ENCODE data around the gene PUM2. TPM values are rescaled to one million over a fixed set of nuclear protein-coding genes. Genes with fewer than 3 reads are reported as not detected.

PUM2 gene
- total and polyA plus RNA-seq, 2 donors from 2014 or later: 22.0 to 94.3 TPM

- H3K9me3 ChIP-seq (ENCODE audit: control insufficient read depth in 2 of 3, insufficient read depth in 1 of 3, low read length in 3 of 3): no peaks in the 10 kb centered on the region
- H3K9ac ChIP-seq (ENCODE audit: low read length in 3 of 3): no peak overlapping the region
- H3K27ac ChIP-seq (ENCODE audit: low read depth in 2 of 2, low read length in 2 of 2): no peak overlapping the region
- peaks cover 2 to 15% (median 7%) of the 10 kb centered on the region in 3 donors for H3K4me1 ChIP-seq (ENCODE audit: control insufficient read depth in 2 of 3, insufficient read depth in 2 of 3, low read depth in 1 of 3, low read length in 3 of 3)
- FAIRE-seq: no peak
- TF ChIP-seq CTCF (IDR thresholded peaks at IDR 0.05; ENCODE audit: borderline replicate concordance, extremely low read depth, insufficient read depth): no peak
- H3K36me3 ChIP-seq (ENCODE audit: control insufficient read depth in 2 of 3, insufficient read depth in 3 of 3, low read length in 3 of 3): peaks cover 0 to 23% (median 5%) of the 10 kb centered on the region in 3 donors
- no peak overlapping the region for H3K4me3 ChIP-seq (ENCODE audit: low read length in 3 of 3)
- no peak for DNase-seq
- intact Hi-C loops (cut with DNase I): no loop called here
- no peaks in the 10 kb centered on the region for H3K27me3 ChIP-seq (ENCODE audit: control insufficient read depth, insufficient read depth, low read length)
Measured at GRCh38 chr2:20201671-20202070, 149.0 kb downstream of the PUM2 start.

- no peak for TF ChIP-seq CTCF (IDR thresholded peaks at IDR 0.05; ENCODE audit: borderline replicate concordance, extremely low read depth, insufficient read depth)
- H3K27ac ChIP-seq (ENCODE audit: low read depth in 2 of 2, low read length in 2 of 2): no peak overlapping the region
- H3K36me3 ChIP-seq (ENCODE audit: control insufficient read depth in 2 of 3, insufficient read depth in 3 of 3, low read length in 3 of 3): peaks cover 0 to 23% (median 5%) of the 10 kb centered on the region in 3 donors
- H3K9ac ChIP-seq (ENCODE audit: low read length in 3 of 3): no peak overlapping the region
- no peaks in the 10 kb centered on the region for H3K9me3 ChIP-seq (ENCODE audit: control insufficient read depth in 2 of 3, insufficient read depth in 1 of 3, low read length in 3 of 3)
- no peak for FAIRE-seq
- DNase-seq: no peak
- peaks cover 2 to 14% (median 5%) of the 10 kb centered on the region in 3 donors for H3K4me1 ChIP-seq (ENCODE audit: control insufficient read depth in 2 of 3, insufficient read depth in 2 of 3, low read depth in 1 of 3, low read length in 3 of 3)
- intact Hi-C loops (cut with DNase I): no loop called here
- H3K4me3 ChIP-seq (ENCODE audit: low read length in 3 of 3): no peak overlapping the region
- no peaks in the 10 kb centered on the region for H3K27me3 ChIP-seq (ENCODE audit: control insufficient read depth, insufficient read depth, low read length)
Measured at GRCh38 chr2:20200697-20201555, 149.7 kb downstream of the PUM2 start.

DNA sequence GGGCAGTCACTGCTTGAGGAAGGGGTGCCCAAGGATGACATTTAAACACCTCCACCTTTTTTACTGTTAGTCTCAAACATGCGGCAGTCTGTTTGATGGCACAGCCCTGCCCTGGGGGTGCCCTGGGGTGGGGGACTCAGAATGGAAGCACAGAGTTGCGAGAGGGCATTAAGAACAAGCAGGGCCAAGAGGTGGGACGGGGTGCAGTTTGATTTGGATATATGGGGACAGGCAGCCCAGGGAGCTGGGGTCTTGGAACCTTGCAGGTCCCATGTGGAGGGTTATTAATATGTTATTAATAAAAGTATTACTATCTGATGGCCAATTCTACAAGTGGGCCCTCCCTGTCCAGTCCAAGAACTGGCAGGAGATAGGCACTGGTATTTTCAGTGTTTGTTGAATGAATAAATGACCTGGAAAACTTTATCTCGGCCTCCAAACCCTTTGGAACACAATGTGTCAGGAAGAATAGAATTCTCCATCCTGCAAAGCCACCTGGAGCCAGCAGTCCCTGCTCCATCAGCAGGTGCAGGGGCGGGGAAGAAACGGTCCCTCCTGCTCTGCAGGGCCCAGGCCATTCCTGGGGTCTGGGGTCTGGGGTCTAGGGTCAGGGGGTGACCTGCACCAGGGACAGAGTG, 150.9 kb downstream of the PUM2 start:
- H3K27ac ChIP-seq (ENCODE audit: low read depth in 2 of 2, low read length in 2 of 2): no peak overlapping the region
- TF ChIP-seq CTCF (IDR thresholded peaks at IDR 0.05; ENCODE audit: borderline replicate concordance, extremely low read depth, insufficient read depth): no peak
- H3K9me3 ChIP-seq (ENCODE audit: control insufficient read depth in 2 of 3, insufficient read depth in 1 of 3, low read length in 3 of 3): no peaks in the 10 kb centered on the region
- H3K27me3 ChIP-seq (ENCODE audit: control insufficient read depth, insufficient read depth, low read length): no peaks in the 10 kb centered on the region
- no peak overlapping the region for H3K4me3 ChIP-seq (ENCODE audit: low read length in 3 of 3)
- H3K4me1 ChIP-seq (ENCODE audit: control insufficient read depth in 2 of 3, insufficient read depth in 2 of 3, low read depth in 1 of 3, low read length in 3 of 3): peaks cover 2 to 10% (median 6%) of the 10 kb centered on the region in 3 donors
- no peak for FAIRE-seq
- H3K9ac ChIP-seq (ENCODE audit: low read length in 3 of 3): no peak overlapping the region
- H3K36me3 ChIP-seq (ENCODE audit: control insufficient read depth in 2 of 3, insufficient read depth in 3 of 3, low read length in 3 of 3): peaks cover 0 to 19% (median 5%) of the 10 kb centered on the region in 3 donors
- no peak for DNase-seq
- intact Hi-C loops (cut with DNase I): no loop called here
